ENCODE data around the gene RTP5.

RTP5 gene

GRCh38 chr2:241852981-241853631 is 16.4 kb upstream of the RTP5 start:
- TF ChIP-seq EP300 (IDR thresholded peaks at IDR 0.05; ENCODE audit: borderline replicate concordance) (no peak), TCF12 (IDR thresholded peaks at IDR 0.05; ENCODE audit: low read depth) (no peak), TAF1 (IDR thresholded peaks at IDR 0.05; ENCODE audit: low read depth) (no peak), YY1 (IDR thresholded peaks at IDR 0.05; ENCODE audit: low read depth) (no peak), EGR1 (IDR thresholded peaks at IDR 0.05) (no peak), NFIC (IDR thresholded peaks at IDR 0.05) (no peak), RAD21 (IDR thresholded peaks at IDR 0.05; ENCODE audit: low read depth) (no peak), CEBPB (IDR thresholded peaks at IDR 0.05) (no peak)
- TF ChIP-seq, protein P1, sequence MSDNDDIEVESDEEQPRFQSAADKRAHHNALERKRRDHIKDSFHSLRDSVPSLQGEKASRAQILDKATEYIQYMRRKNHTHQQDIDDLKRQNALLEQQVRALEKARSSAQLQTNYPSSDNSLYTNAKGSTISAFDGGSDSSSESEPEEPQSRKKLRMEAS (IDR thresholded peaks at IDR 0.05), result no peak
- TF ChIP-seq, protein P2, sequence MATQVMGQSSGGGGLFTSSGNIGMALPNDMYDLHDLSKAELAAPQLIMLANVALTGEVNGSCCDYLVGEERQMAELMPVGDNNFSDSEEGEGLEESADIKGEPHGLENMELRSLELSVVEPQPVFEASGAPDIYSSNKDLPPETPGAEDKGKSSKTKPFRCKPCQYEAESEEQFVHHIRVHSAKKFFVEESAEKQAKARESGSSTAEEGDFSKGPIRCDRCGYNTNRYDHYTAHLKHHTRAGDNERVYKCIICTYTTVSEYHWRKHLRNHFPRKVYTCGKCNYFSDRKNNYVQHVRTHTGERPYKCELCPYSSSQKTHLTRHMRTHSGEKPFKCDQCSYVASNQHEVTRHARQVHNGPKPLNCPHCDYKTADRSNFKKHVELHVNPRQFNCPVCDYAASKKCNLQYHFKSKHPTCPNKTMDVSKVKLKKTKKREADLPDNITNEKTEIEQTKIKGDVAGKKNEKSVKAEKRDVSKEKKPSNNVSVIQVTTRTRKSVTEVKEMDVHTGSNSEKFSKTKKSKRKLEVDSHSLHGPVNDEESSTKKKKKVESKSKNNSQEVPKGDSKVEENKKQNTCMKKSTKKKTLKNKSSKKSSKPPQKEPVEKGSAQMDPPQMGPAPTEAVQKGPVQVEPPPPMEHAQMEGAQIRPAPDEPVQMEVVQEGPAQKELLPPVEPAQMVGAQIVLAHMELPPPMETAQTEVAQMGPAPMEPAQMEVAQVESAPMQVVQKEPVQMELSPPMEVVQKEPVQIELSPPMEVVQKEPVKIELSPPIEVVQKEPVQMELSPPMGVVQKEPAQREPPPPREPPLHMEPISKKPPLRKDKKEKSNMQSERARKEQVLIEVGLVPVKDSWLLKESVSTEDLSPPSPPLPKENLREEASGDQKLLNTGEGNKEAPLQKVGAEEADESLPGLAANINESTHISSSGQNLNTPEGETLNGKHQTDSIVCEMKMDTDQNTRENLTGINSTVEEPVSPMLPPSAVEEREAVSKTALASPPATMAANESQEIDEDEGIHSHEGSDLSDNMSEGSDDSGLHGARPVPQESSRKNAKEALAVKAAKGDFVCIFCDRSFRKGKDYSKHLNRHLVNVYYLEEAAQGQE (IDR thresholded peaks at IDR 0.05; ENCODE audit: low read depth), result no peak

- TF ChIP-seq, protein P1 (IDR thresholded peaks at IDR 0.05), result no peak
These were observed 15.7 kb upstream of the RTP5 start for GRCh38 chr2:241853651-241854341.

- no peak for TF ChIP-seq EGR1 (IDR thresholded peaks at IDR 0.05)
- peak; percentile 63; the same call in 1 of the 2 replicates for TF ChIP-seq ZBTB7A (IDR thresholded peaks at IDR 0.05; ENCODE audit: low read depth)
- TF ChIP-seq TEAD4 (IDR thresholded peaks at IDR 0.05), result no peak
- no peak for TF ChIP-seq EP300 (IDR thresholded peaks at IDR 0.05; ENCODE audit: borderline replicate concordance)
- TF ChIP-seq, protein P2 (IDR thresholded peaks at IDR 0.05; ENCODE audit: low read depth), result no peak
- no peak for TF ChIP-seq FOXM1 (IDR thresholded peaks at IDR 0.05; ENCODE audit: borderline replicate concordance, low read depth)
- no peak for TF ChIP-seq RAD21 (IDR thresholded peaks at IDR 0.05; ENCODE audit: low read depth)
- TF ChIP-seq CREB1 (IDR thresholded peaks at IDR 0.05; ENCODE audit: low read depth), result no peak
- TF ChIP-seq, protein P1 (IDR thresholded peaks at IDR 0.05), result no peak
These were observed 14.9 kb upstream of the RTP5 start for GRCh38 chr2:241854342-241855244.

DNA sequence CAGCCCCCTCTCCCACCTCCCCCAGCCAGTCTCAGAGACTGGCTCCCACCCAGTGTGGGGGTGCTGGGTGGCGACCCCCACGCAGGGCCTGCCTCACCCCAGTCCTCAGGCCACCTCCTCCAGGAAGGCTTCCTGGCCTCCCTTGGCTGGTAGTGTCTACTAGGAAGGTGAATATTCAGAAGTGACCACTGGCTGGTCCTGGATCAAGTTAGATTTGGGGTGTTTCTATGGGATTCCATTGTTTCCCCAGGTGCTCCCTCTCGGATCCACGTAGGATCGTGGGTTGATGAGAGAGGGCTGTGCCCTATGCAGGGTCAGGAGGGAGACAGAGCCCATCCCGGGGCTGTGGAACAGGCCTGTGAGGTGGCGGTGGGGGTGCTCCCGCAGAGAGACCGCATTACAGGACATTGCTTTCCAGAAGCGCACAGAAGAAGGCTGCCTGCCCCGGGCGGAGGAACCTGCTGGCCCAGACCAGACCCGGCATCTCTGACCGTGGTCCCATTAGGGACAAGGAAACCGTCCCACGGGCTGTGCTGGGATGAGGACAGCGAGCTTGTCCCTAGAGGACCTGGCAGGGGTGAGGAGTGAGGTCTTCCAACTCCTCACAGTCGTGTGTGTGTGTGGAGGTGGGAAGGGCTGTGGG is 14.2 kb upstream of the RTP5 start:
- no peak for TF ChIP-seq RAD21 (IDR thresholded peaks at IDR 0.05; ENCODE audit: low read depth)
- no peak for TF ChIP-seq NFIC (IDR thresholded peaks at IDR 0.05)
- no peak for TF ChIP-seq EP300 (IDR thresholded peaks at IDR 0.05; ENCODE audit: borderline replicate concordance)
- TF ChIP-seq CEBPB (IDR thresholded peaks at IDR 0.05), result no peak
- no peak for TF ChIP-seq YY1 (IDR thresholded peaks at IDR 0.05; ENCODE audit: low read depth)
- no peak for TF ChIP-seq ZBTB7A (IDR thresholded peaks at IDR 0.05; ENCODE audit: low read depth)
- TF ChIP-seq CREB1 (IDR thresholded peaks at IDR 0.05; ENCODE audit: low read depth), result no peak
- TF ChIP-seq USF1 (IDR thresholded peaks at IDR 0.05), result no peak
- TF ChIP-seq TAF1 (IDR thresholded peaks at IDR 0.05; ENCODE audit: low read depth), result no peak
- no peak for TF ChIP-seq TCF12 (IDR thresholded peaks at IDR 0.05; ENCODE audit: low read depth)
- TF ChIP-seq, protein P2 (IDR thresholded peaks at IDR 0.05; ENCODE audit: low read depth), result no peak
- TF ChIP-seq, protein P1 (IDR thresholded peaks at IDR 0.05), result no peak
- no peak for TF ChIP-seq FOXM1 (IDR thresholded peaks at IDR 0.05; ENCODE audit: borderline replicate concordance, low read depth)
- no peak for TF ChIP-seq TEAD4 (IDR thresholded peaks at IDR 0.05)
- TF ChIP-seq EGR1 (IDR thresholded peaks at IDR 0.05), result no peak

Data from Ishikawa (cell line).